ENCODE results near the gene ADAMTSL2.

ADAMTSL2 gene

DNA sequence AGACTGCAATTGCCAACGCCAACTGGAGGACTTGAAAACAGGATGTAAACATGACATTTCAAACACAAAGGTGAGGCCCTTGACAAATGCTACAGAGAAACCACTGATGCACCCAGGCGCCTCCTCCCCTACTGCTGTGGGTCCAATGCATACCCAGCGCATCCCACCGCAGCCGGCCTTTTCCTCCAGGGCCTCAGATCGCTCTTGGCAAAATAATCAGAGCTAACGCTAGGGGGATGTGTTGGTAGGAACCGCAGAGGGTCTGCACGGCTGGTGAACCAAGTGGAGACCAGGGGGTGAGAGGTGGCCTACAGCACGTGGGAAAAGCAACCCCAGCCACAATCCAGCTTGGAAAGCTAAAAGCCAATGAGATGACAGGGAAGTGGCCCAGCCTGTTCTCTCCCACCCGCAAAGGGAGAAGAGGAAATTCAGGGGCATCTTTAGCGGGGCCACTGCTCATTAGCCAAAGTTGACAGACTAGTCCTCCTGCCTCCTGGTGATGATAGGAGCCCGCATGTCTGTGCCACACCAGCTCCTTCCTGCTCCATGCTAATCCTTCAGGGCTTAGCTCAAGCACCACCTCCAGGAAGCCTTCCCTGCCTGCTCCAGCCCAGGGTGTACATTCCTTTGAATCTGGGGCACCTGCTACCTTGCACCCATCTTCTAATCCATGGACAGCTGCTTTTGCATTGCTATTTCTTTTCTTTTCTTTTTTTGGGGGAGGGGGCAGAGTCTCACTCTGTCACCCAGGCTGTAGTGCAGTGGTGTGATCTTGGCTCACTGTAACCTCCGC lies 68.8 kb downstream of the ADAMTSL2 start:
- DNase-seq (ENCODE audit: low read depth in 1 of 2, low spot score in 1 of 2) = no peak
- TF ChIP-seq JUND (IDR thresholded peaks at IDR 0.05; ENCODE audit: low read depth) = no peak
- in situ Hi-C loops (cut with HindIII; ENCODE audit: low pct_unique_long_range_greater_than_20kb, low sequenced_read_pairs) = no loop called here

DNA sequence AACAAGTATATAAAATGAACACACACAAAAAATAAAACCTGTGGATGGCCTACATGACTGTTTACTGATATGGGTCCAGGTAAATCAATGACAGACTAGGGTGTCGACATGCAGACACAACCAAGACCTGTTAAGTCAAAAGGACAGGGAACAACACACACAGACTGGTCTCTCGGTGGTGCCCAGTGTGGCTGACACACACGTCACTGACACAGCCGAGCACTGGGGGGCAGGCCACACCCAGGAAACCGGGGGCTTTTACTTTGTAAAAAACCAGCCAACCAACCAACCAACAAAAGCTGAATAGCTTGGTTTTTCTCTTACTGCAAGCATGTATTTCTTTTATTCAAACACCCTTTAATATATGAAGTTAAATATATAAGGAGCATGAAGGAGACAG lies 69.7 kb downstream of the ADAMTSL2 start:
- no peak for TF ChIP-seq JUND (IDR thresholded peaks at IDR 0.05; ENCODE audit: low read depth)
- in situ Hi-C loops (cut with HindIII; ENCODE audit: low pct_unique_long_range_greater_than_20kb, low sequenced_read_pairs) = no loop called here
- DNase-seq (ENCODE audit: low read depth in 1 of 2, low spot score in 1 of 2) = no peak

DNA sequence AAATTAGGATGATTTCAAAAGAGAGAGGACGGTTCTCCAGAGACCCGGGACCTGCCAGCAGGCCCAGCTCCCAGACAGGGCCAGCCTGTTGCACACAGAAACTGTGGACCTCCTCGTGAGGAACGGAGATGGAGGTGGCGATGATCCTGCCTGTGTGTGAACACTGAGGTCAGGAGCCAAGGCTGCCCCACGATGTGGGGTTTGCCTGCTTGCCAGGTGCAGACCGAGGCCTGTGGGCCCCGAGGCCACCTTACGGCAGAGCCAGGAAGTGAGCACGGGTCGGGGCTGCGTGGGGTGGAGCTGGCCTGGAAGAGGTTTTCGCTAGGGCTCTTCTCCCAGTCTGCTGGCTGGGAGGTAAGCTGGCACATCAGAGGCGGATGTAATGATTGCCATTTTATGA lies 70.4 kb downstream of the ADAMTSL2 start:
- no peak for DNase-seq (ENCODE audit: low read depth in 1 of 2, low spot score in 1 of 2)
- no peak for TF ChIP-seq JUND (IDR thresholded peaks at IDR 0.05; ENCODE audit: low read depth)
- in situ Hi-C loops (cut with HindIII; ENCODE audit: low pct_unique_long_range_greater_than_20kb, low sequenced_read_pairs) = no loop called here

DNA sequence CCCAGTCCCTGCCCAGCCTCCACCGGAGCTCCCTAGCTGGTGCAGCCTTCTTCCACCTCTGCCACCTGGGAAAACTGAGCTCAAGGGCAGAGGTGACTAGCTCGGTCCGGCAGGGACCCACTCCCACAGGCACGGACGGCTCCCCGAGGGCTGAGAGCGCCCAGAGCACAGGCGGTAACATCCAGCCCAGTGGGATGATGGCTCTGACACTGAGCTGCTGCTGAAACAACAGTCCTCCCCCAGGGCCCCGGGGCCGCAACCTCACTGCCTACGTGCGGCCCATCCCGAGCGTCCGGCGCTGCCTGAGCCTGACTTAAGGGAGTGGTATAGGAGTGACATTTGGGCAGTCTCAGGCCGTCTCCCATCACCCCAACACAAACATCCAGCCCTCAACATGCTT lies 70.9 kb downstream of the ADAMTSL2 start:
- DNase-seq (ENCODE audit: low read depth in 1 of 2, low spot score in 1 of 2) = no peak
- TF ChIP-seq JUND (IDR thresholded peaks at IDR 0.05; ENCODE audit: low read depth) = no peak
- in situ Hi-C loops (cut with HindIII; ENCODE audit: low pct_unique_long_range_greater_than_20kb, low sequenced_read_pairs) = no loop called here

DNA sequence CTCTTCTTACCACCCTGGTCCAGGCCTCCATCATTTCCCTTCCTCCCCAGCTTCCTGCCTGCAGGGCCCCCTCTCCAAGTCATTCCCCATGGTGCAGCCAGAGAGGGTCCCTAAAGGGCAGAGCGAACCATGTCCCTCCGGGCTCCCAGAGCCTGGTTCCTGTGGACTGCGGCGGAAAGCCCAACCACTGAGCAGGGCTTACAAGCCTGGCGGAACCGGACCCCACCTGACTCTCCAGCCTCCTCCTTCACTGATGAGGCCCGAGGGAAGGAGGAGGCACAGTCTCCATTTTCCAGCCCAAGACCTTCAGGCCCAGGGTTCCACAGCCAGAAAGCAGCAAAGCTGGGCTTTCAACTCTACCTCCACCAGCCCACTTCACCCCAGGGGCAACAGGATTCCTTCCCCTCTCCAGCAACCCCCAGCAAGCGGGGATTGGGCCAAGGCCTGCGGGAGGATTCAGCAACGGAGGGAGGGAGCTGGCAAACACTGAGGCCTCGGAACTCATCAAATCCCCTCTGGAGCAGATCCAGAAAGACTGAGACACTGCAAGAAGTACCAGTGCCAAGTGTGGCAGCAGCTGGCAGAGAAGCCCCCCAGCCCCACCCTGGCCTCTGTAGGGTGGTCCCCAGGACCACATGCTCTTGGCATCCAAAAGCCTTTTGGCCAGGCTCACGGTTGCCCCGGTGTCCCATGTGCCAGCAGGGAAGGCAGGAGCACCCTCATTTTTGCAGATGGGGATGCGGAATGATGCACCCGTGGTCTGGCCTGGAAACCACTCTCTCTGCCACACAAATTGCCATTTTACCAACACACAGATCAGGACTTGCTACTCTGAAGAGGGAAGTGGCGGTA lies 71.6 kb downstream of the ADAMTSL2 start:
- DNase-seq (ENCODE audit: low read depth in 1 of 2, low spot score in 1 of 2) = no peak
- TF ChIP-seq JUND (IDR thresholded peaks at IDR 0.05; ENCODE audit: low read depth) = no peak
- in situ Hi-C loops (cut with HindIII; ENCODE audit: low pct_unique_long_range_greater_than_20kb, low sequenced_read_pairs) = no loop called here

DNA sequence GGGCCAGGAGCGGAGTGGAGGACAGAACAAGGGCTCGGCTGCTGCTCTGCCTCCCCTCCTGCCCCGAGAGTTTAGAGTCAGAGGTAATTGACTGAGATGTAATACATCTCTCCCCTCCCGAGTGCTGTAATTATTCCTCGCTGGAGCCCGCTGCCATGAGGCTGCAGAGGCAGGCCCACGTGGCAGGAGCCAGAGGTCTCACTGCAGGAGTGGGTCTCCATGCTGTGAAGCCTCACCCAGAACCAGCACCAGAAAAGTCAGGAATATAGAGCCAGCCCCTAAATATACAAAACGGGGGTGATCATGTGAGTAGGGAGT lies 72.2 kb downstream of the ADAMTSL2 start:
- TF ChIP-seq JUND (IDR thresholded peaks at IDR 0.05; ENCODE audit: low read depth) = no peak
- DNase-seq (ENCODE audit: low read depth in 1 of 2, low spot score in 1 of 2) = no peak
- in situ Hi-C loops (cut with HindIII; ENCODE audit: low pct_unique_long_range_greater_than_20kb, low sequenced_read_pairs) = no loop called here

DNA sequence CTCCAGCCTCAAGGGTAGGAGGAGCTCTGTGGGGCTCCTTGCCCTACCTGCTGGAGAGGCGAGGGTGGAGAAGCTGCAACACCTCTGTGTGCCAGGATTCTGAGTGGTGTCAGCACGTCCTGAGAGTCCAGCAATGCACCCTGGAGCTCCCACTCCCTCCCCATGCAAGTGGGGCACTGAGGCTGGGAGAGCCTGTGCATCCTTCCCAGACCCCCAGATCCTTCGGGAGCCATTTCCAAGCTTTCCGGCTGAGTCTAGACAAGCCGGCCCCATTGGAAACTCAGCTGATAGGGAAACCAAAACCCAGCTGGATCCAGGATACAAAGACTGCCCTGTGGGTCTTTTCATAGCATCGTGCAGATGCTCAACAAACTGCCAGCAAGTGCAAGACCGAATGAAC lies 72.9 kb downstream of the ADAMTSL2 start:
- in situ Hi-C loops (cut with HindIII; ENCODE audit: low pct_unique_long_range_greater_than_20kb, low sequenced_read_pairs) = no loop called here
- no peak for TF ChIP-seq JUND (IDR thresholded peaks at IDR 0.05; ENCODE audit: low read depth)
- no peak for DNase-seq (ENCODE audit: low read depth in 1 of 2, low spot score in 1 of 2)

DNA sequence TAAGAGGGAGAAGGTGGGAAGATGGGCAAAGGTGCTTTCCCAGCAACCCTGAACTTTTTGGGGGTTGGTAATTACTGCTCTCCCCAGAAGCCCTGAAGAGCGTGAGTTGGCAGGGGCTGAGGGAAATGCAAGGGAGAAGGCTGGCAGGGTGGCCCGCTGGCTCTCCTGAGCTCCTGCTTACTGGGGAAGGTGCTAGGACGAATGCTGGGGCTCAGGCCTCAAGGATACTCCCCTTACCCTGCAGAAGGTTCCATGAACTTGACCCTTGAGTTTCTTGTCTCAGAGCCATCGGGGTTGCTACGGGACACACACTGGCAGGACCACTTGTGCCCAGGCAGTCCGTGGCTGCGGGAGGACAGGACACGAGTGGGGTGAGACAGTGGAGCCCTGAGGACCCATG lies 73.5 kb downstream of the ADAMTSL2 start:
- no peak for DNase-seq (ENCODE audit: low read depth in 1 of 2, low spot score in 1 of 2)
- in situ Hi-C loops (cut with HindIII; ENCODE audit: low pct_unique_long_range_greater_than_20kb, low sequenced_read_pairs) = no loop called here
- no peak for TF ChIP-seq JUND (IDR thresholded peaks at IDR 0.05; ENCODE audit: low read depth)

DNA sequence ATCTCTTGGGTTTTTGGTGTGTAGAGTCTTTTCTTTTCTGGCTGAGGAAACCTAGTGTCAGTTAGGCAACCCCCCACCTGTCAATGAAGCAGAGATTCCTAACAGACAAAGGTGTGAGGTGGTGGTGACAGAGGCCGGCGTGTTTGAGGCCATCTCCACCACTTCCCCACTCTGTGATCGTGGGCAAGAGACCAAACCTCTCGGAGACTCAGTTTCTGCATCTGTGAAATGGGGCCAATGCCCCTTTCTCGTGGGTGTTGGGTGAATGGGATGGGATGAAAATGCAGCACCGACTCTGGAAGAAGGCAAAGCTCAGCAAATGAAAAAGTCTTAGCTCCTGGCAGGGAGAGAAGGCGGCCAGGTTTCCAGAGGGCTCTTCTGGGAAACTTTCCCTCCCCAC lies 73.9 kb downstream of the ADAMTSL2 start:
- TF ChIP-seq JUND (IDR thresholded peaks at IDR 0.05; ENCODE audit: low read depth) = no peak
- no peak for DNase-seq (ENCODE audit: low read depth in 1 of 2, low spot score in 1 of 2)
- in situ Hi-C loops (cut with HindIII; ENCODE audit: low pct_unique_long_range_greater_than_20kb, low sequenced_read_pairs) = no loop called here

DNA sequence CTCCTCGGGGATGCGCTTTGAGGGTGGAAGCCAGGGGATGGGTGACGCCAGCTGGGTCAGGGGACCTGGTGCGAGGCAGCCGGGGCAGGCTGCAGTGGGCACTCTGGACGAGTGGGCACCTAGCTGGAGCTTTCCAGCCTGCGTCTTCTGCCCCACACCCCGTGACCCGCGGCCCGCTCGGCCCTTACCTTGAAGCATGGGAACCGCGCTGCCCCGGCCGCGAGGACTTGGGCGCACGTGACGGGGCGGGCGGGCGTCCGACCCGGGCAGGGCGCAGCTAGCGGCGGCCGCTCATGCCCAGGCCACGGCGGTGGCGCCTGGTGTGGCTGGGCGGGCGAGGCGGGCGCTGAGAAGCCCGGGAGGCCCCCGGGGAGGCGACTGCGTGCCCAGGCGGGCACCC lies 74.4 kb downstream of the ADAMTSL2 start:
- no peak for DNase-seq (ENCODE audit: low read depth in 1 of 2, low spot score in 1 of 2)
- in situ Hi-C loops (cut with HindIII; ENCODE audit: low pct_unique_long_range_greater_than_20kb, low sequenced_read_pairs) = no loop called here

DNA sequence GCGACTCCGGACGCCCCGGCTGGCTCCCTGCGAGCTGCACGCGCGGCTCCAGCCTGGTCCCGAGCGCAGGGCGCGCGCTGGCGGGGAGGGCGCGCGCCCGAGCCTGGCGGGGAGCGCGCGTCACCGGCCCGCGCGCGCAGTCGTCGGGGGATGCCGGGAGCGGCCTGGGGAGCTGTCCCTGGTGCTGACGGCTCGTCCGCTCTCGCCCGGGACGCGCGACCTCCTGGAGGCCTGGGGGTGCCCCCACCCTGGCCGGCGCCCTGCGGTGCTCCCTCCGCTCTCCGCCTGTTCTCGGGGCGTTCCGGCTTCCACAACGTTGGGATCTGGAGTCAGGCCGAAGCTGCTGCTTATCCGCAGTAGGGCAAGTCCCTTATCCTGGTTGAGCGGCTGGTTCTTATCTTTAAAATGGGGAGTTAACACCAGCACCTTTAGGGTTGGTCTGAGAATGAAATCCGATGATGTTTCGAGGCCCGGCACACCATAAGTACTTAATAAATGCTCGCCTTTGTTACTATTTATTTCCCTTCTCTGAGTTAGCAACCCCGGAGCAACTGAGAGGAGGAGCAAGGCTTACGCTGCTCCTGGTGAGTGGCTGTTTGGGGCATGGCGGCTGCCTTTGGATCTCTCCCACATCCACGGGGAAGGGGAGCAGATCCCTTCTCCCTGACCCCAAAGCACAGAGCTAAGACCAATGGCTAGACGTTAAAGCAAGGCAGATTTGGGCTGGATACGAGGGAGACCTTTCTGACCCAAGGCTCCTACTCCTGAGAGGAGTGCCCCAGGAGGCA lies 75.0 kb downstream of the ADAMTSL2 start, which contains the start of gene FAM163B:
Gene FAM163B, minus strand, starts transcription at position 79 of the 788 bp plus-strand sequence. CDS start 29,166 bp downstream, outside the sequence.
- DNase-seq (ENCODE audit: low read depth in 1 of 2, low spot score in 1 of 2) = peak; percentile 81 to 83
- TF ChIP-seq JUND (IDR thresholded peaks at IDR 0.05; ENCODE audit: low read depth) = no peak
- in situ Hi-C loops (cut with HindIII; ENCODE audit: low pct_unique_long_range_greater_than_20kb, low sequenced_read_pairs) = no loop called here

More for the DNA sequence above, 74.4 kb downstream of the ADAMTSL2 start:
- no peak for TF ChIP-seq JUND (IDR thresholded peaks at IDR 0.05; ENCODE audit: low read depth)

DNA sequence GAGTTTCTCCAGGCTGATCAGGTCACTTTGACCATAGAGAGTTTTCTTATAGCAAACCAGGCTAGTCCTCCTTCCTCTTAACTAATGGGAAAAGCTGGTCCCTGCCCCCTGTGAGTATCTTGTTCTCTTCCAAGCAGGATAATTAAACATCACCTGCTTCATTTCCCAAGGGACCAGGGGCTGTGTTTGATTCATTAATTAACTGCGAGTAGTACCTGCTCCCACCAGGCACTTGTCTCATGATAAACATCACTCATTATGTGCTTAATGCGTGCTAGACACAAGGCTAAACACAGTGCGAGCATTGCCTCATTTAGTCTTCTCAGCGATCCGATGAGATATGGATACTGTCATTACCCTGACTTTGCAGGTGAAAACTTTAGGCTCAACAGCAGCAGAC lies 76.3 kb downstream of the ADAMTSL2 start:
- in situ Hi-C loops (cut with HindIII; ENCODE audit: low pct_unique_long_range_greater_than_20kb, low sequenced_read_pairs) = no loop called here
- no peak for TF ChIP-seq JUND (IDR thresholded peaks at IDR 0.05; ENCODE audit: low read depth)
- no peak for DNase-seq (ENCODE audit: low read depth in 1 of 2, low spot score in 1 of 2)
